H1 (cell line): Measurements from ENCODE around the gene GRHL3. TPM values are rescaled to one million over a fixed set of nuclear protein-coding genes. Genes with fewer than 3 reads are reported as not detected.
A peak's percentile ranks its signal among the peaks of the same experiment; 100 is the strongest.

Source experiments
- CTCF ChIA-PET: fragments of 300-600 bp; sonication (Branson Sonifier 250); formaldehyde crosslinking; loops from one replicate; lab custom pipeline; 2021; ENCODE audit not compliant: partially characterized antibody; lab: Charles Lee
- POLR2A ChIA-PET: fragments of 300-600 bp; sonication (Branson Sonifier 250); formaldehyde crosslinking; loops from one replicate; lab custom pipeline; 2021; ENCODE audit warnings: inconsistent platforms; ENCODE audit not compliant: partially characterized antibody; lab: Charles Lee
- DNase-seq, 2 experiments: peaks; one replicate each; pipeline versions ENCODE4 v3.0.0 to v3.0.0-alpha.2; 2010 to 2022; ENCODE audit warnings: low spot score in 2 of 2, low read depth in 1 of 2, mixed read lengths in 1 of 2
- FAIRE-seq: peaks from 2 replicates; lab custom pipeline; 2011; peaks lifted over from hg19 to GRCh38; lab: Jason Lieb, UNC
- H2AFZ ChIP-seq: 2 replicates; pipeline ENCODE4 v1.8.1; 2012; ENCODE audit warnings: low read length, inconsistent platforms
- H2AK5ac ChIP-seq: 2 replicates; pipeline ENCODE4 v1.6.1; 2013; ENCODE audit warnings: low read depth, low read length
- H2BK120ac ChIP-seq: replicated peaks from 2 replicates; pipeline ENCODE3; 2013; ENCODE audit warnings: low read depth, low read length, inconsistent platforms
- H2BK12ac ChIP-seq: 2 replicates; pipeline ENCODE4 v1.6.1; 2013; ENCODE audit warnings: low read depth, low read length
- H2BK15ac ChIP-seq: 2 replicates; pipeline ENCODE4 v1.6.1; 2013; ENCODE audit warnings: low read length
- H2BK20ac ChIP-seq: 2 replicates; pipeline ENCODE4 v1.6.1; 2013; ENCODE audit warnings: low read length
- H2BK5ac ChIP-seq: 2 replicates; pipeline ENCODE4 v1.6.1; 2013; ENCODE audit warnings: low read depth, low read length
- H3K14ac ChIP-seq: 2 replicates; pipeline ENCODE4 v1.6.1; 2013; ENCODE audit warnings: inconsistent platforms; ENCODE audit not compliant: insufficient read length
- H3K18ac ChIP-seq: 2 replicates; pipeline ENCODE4 v1.6.1; 2013; ENCODE audit warnings: low read length; ENCODE audit errors: extremely low read depth
- H3K23ac ChIP-seq: 2 replicates; pipeline ENCODE4 v1.6.1; 2013; ENCODE audit warnings: inconsistent platforms; ENCODE audit not compliant: insufficient read length
- H3K23me2 ChIP-seq: 2 replicates; pipeline ENCODE4 v1.6.1; 2013; ENCODE audit warnings: low read depth, low read length
- H3K27ac ChIP-seq: 2 replicates; pipeline ENCODE4 v1.6.1; 2011; ENCODE audit warnings: low read depth, low read length, inconsistent platforms
- H3K27me3 ChIP-seq, 4 experiments: replicated peaks in 1 of 4; 1 replicate in 1 of 4; 2 replicates in 3 of 4; pipeline versions ENCODE4 v1.6.1 to v1.8.1; 2011 to 2013; ENCODE audit warnings: low read length in 3 of 4, mild to moderate bottlenecking in 3 of 4, inconsistent platforms in 2 of 4, mixed read lengths in 2 of 4, moderate library complexity in 1 of 4; ENCODE audit not compliant: control insufficient read depth in 3 of 4, insufficient read depth in 3 of 4; ENCODE audit errors: extremely low read depth in 1 of 4
- H3K36me3 ChIP-seq, 4 experiments: 2 replicates each; pipeline versions ENCODE4 v1.6.1 to v1.8.1; 2011 to 2013; ENCODE audit warnings: mild to moderate bottlenecking in 4 of 4, low read length in 3 of 4, moderate library complexity in 2 of 4, control low read depth in 1 of 4, inconsistent platforms in 1 of 4; ENCODE audit not compliant: insufficient read depth in 4 of 4, control insufficient read depth in 2 of 4
- H3K4ac ChIP-seq: replicated peaks from 2 replicates; pipeline ENCODE3; 2013; ENCODE audit warnings: low read length, low read depth, mixed read lengths, inconsistent platforms; ENCODE audit not compliant: insufficient read length
- H3K4me1 ChIP-seq, 4 experiments: replicated peaks in 1 of 4; 1 replicate in 1 of 4; 2 replicates in 3 of 4; pipeline versions ENCODE4 v1.6.1 to v1.8.1; 2011 to 2013; ENCODE audit warnings: low read length in 3 of 4, inconsistent platforms in 2 of 4, mixed read lengths in 1 of 4; ENCODE audit not compliant: insufficient read depth in 4 of 4, control insufficient read depth in 3 of 4
- H3K4me2 ChIP-seq, 2 experiments: 2 replicates each; pipeline versions ENCODE4 v1.6.1 to v1.8.1; 2011 to 2013; ENCODE audit warnings: low read depth in 2 of 2, low read length in 2 of 2, control low read depth in 1 of 2, inconsistent platforms in 1 of 2, mild to moderate bottlenecking in 1 of 2; ENCODE audit not compliant: insufficient read depth in 1 of 2
- H3K4me3 ChIP-seq, 4 experiments: fragments of 200-600, 300-600 bp in 1 of 4; sonication (generic), shearing (Covaris generic), sonication (Bioruptor Twin) in 1 of 4; 2 replicates each; pipeline versions ENCODE4 v1.5.1 to v1.8.1; 2011 to 2016; ENCODE audit warnings: low read length in 4 of 4, low read depth in 3 of 4, control low read depth in 2 of 4, inconsistent platforms in 2 of 4, mild to moderate bottlenecking in 2 of 4, mixed read lengths in 1 of 4, moderate library complexity in 1 of 4; ENCODE audit not compliant: insufficient read depth in 2 of 4; ENCODE audit errors: extremely low read depth in 1 of 4
- H3K56ac ChIP-seq: replicated peaks from 2 replicates; pipeline ENCODE3; 2013; ENCODE audit warnings: low read depth, mild to moderate bottlenecking, mixed read lengths, low read length, inconsistent platforms; ENCODE audit not compliant: insufficient read length
- H3K79me1 ChIP-seq: 2 replicates; pipeline ENCODE4 v1.6.1; 2013; ENCODE audit warnings: low read depth, low read length, control low read depth
- H3K79me2 ChIP-seq, 2 experiments: 2 replicates each; pipeline versions ENCODE4 v1.6.1 to v1.8.1; 2012 to 2013; ENCODE audit warnings: low read length in 2 of 2, mild to moderate bottlenecking in 2 of 2, inconsistent platforms in 1 of 2; ENCODE audit not compliant: insufficient read depth in 2 of 2, control insufficient read depth in 1 of 2
- H3K9ac ChIP-seq, 4 experiments: replicated peaks in 1 of 4; 1 replicate in 1 of 4; 2 replicates in 3 of 4; pipeline versions ENCODE4 v1.6.1 to v1.8.1; 2011 to 2013; ENCODE audit warnings: low read depth in 3 of 4, low read length in 3 of 4, control low read depth in 2 of 4, mild to moderate bottlenecking in 2 of 4, moderate library complexity in 2 of 4, inconsistent platforms in 1 of 4; ENCODE audit errors: extremely low read depth in 1 of 4
- H3K9me3 ChIP-seq, 2 experiments: 2 replicates each; pipeline versions ENCODE4 v1.6.1 to v1.8.1; 2012 to 2013; ENCODE audit warnings: mild to moderate bottlenecking in 2 of 2, moderate library complexity in 2 of 2, control low read depth in 1 of 2, inconsistent platforms in 1 of 2, low read depth in 1 of 2, low read length in 1 of 2, mixed read lengths in 1 of 2; ENCODE audit not compliant: insufficient read depth in 2 of 2
- H4K20me1 ChIP-seq, 2 experiments: replicated peaks in 1 of 2; 2 replicates each; pipeline versions ENCODE3 to v1.8.1; 2011 to 2013; ENCODE audit warnings: inconsistent platforms in 2 of 2, low read length in 2 of 2, mild to moderate bottlenecking in 1 of 2; ENCODE audit not compliant: insufficient read depth in 2 of 2, control insufficient read depth in 1 of 2
- H4K5ac ChIP-seq: 2 replicates; pipeline ENCODE4 v1.6.1; 2013; ENCODE audit warnings: low read length, low read depth, mixed read lengths, inconsistent platforms; ENCODE audit not compliant: insufficient read length
- H4K8ac ChIP-seq: 2 replicates; pipeline ENCODE4 v1.8.0; 2013; ENCODE audit warnings: mild to moderate bottlenecking, moderate library complexity, low read length, inconsistent platforms; ENCODE audit not compliant: insufficient read depth; ENCODE audit errors: extremely low read depth
- H4K91ac ChIP-seq: replicated peaks from 2 replicates; pipeline ENCODE3; 2013; ENCODE audit warnings: low read length, mixed read lengths, inconsistent platforms; ENCODE audit not compliant: insufficient read length
- CBX5 ChIP-seq: fragments of 300-800, 300-1000 bp; sonication (generic); IDR thresholded peaks from 2 replicates; pipeline ENCODE4 v1.7.1; 2016; ENCODE audit warnings: antibody characterized with exemption, low read length, low read depth
- CREB1 ChIP-seq: IDR thresholded peaks from 2 replicates; pipeline ENCODE4 v1.6.1; 2012; ENCODE audit warnings: inconsistent platforms
- POLR2A ChIP-seq, 2 experiments: IDR thresholded peaks; 1 replicate in 1 of 2; 2 replicates in 1 of 2; pipeline ENCODE4 v1.6.1; 2011; ENCODE audit warnings: low read depth in 2 of 2, low read length in 2 of 2, mild to moderate bottlenecking in 2 of 2; ENCODE audit errors: control extremely low read depth in 1 of 2
- SP1 ChIP-seq: IDR thresholded peaks from 2 replicates; pipeline ENCODE4 v1.6.1; 2011; ENCODE audit warnings: low read depth, low read length
- TBP ChIP-seq: IDR thresholded peaks from 2 replicates; pipeline ENCODE4 v1.6.1; 2011; ENCODE audit warnings: low read depth, low read length, improper control_type of control experiment
- WGBS, 2 experiments: shearing (Covaris generic) in 1 of 2; methylation state at CpG; one replicate each; pipeline versions ENCODE4 v1.1.6 to v1.1.7; 2013 to 2015; ENCODE audit warnings: low lambda C conversion rate in 2 of 2, mixed read lengths in 2 of 2, inconsistent platforms in 1 of 2, low coverage in 1 of 2, missing lambda C conversion rate in 1 of 2; ENCODE audit not compliant: insufficient replicate concordance in 2 of 2, insufficient coverage in 1 of 2, insufficient read length in 1 of 2; ENCODE audit errors: extremely low coverage in 1 of 2, missing lambda C conversion rate in 1 of 2; 5-methylcytosine and 5-hydroxymethylcytosine counted together
- polyA plus RNA-seq, 7 experiments: library from polyadenylated mRNA; depleted of rRNA in 3 of 7; stranded (reverse) in 5 of 7; unstranded in 2 of 7; fragments of >200 nt in 5 of 7; fragments of 200-250 nt in 2 of 7; gene quantifications; 1 replicate in 5 of 7; 2 replicates in 1 of 7; 4 replicates in 1 of 7; pipeline versions ENCODE4 v1.2.1 to v1.2.3, GENCODE V29; 2011 to 2013; ENCODE audit warnings: missing spikeins in 2 of 7, mixed read lengths in 2 of 7
- total RNA-seq: library from RNA; stranded (reverse); fragmentation: NEBNext Ultra II Directional; extraction: Animal tissue kit (Norgen Biotek cat#: 25700); gene quantifications from 2 replicates; pipeline ENCODE4 v1.2.1, GENCODE V29; 2021

GRHL3 gene
- total and polyA plus RNA-seq, 2 of the 8 experiments (the other 6 are each of a cell fraction or from before 2014, with no cell fraction given) = 0.80 to 1.8 TPM

GRCh38 chr1:24341260-24341659 lies 22.1 kb downstream of the GRHL3 start:
- H3K23me2 ChIP-seq = no peaks in the 10 kb centered on the region
- no peaks in the 10 kb centered on the region for H3K9me3 ChIP-seq
- no peak overlapping the region for H3K27ac ChIP-seq
- no peak overlapping the region for H3K14ac ChIP-seq
- H3K36me3 ChIP-seq = no peaks in the 10 kb centered on the region; a peak in 1 of 8 replicates
- POLR2A ChIA-PET = interaction anchor here (1.4 kb wide), 1 partner anchor 20 kb away, joined by 3 read pairs; no protein-coding TSS in a partner anchor
- H2BK20ac ChIP-seq = peak overlapping the region; percentile 90; the same call in 1 of the 2 replicates
- no peak overlapping the region for H3K4ac ChIP-seq
- no peak overlapping the region for H4K5ac ChIP-seq
- CTCF ChIA-PET = interaction anchor here (0.8 to 4.8 kb wide), 13 partner anchors 11 to 186 kb away, joined by 3 to 22 read pairs (median 4); no protein-coding TSS in a partner anchor
- no peaks in the 10 kb centered on the region for H3K79me2 ChIP-seq
- H4K20me1 ChIP-seq = no peaks in the 10 kb centered on the region
- H3K27me3 ChIP-seq = no peaks in the 10 kb centered on the region
- H3K4me3 ChIP-seq = no peak overlapping the region
- no peak overlapping the region for H2BK120ac ChIP-seq
- peak overlapping the region; percentile 95 for H2BK12ac ChIP-seq
- no peak overlapping the region for H3K4me2 ChIP-seq
- no peak overlapping the region for H3K56ac ChIP-seq
- peaks cover 0 to 36% (median 24%) of the 10 kb centered on the region in 4 experiments; a peak in 6 of 7 replicates for H3K4me1 ChIP-seq
- peak overlapping the region; percentile 25 for H3K18ac ChIP-seq
- no peak overlapping the region for H2AFZ ChIP-seq
- H2AK5ac ChIP-seq = peak overlapping the region; percentile 71; the same call in 1 of the 2 replicates
- H3K9ac ChIP-seq = no peak overlapping the region
- no peaks in the 10 kb centered on the region for H3K79me1 ChIP-seq
- no peak overlapping the region for H3K23ac ChIP-seq
- 58% methylated on average over 8 of the region's 8 CpGs; no CpG with 5 or more reads in 1 of the 2 experiments for WGBS, 2 experiments
- peak overlapping the region; percentile 72; the same call in 1 of the 2 replicates for H2BK15ac ChIP-seq
- H4K8ac ChIP-seq = no peak overlapping the region
- FAIRE-seq (no peak), DNase-seq (no peak)
- no peak overlapping the region for H4K91ac ChIP-seq
- peak overlapping the region; percentile 52; the same call in 1 of the 2 replicates for H2BK5ac ChIP-seq
- no peak for TF ChIP-seq SP1
- TF ChIP-seq CREB1 = no peak
- no peak for TF ChIP-seq POLR2A (IDR thresholded peaks at IDR 0.05; ENCODE audit: control extremely low read depth in 1 of 2, low read depth in 2 of 2, low read length in 2 of 2)
- TF ChIP-seq CBX5 = no peak
- TF ChIP-seq TBP = no peak
